Nephron (organoid): ENCODE measurements around the gene ATP4A.
"Not testable (repeated sequence)": the region's sequence is repeated elsewhere in the genome, so short reads cannot be mapped to it uniquely, and the experiment has no call there.

ENCODE experiments used
- H3K27ac Mint-ChIP-seq, 3 experiments: 2 replicates each; pipeline ENCODE4 v1.8.0; 2020; ENCODE audit warnings: mixed read lengths in 3 of 3, mild to moderate bottlenecking in 2 of 3, moderate library complexity in 1 of 3
- H3K27me3 Mint-ChIP-seq: 2 replicates; pipeline ENCODE4 v1.8.0; 2021; ENCODE audit warnings: low read depth, mild to moderate bottlenecking, moderate library complexity, mixed read lengths
- H3K36me3 Mint-ChIP-seq: 2 replicates; pipeline ENCODE4 v1.8.0; 2020; ENCODE audit warnings: low read depth, mixed read lengths
- H3K4me1 Mint-ChIP-seq: 2 replicates; pipeline ENCODE4 v1.8.0; 2020; ENCODE audit warnings: mixed read lengths
- H3K4me3 Mint-ChIP-seq, 3 experiments: 2 replicates each; pipeline ENCODE4 v1.8.0; 2020; ENCODE audit warnings: mild to moderate bottlenecking in 3 of 3, mixed read lengths in 3 of 3, moderate library complexity in 2 of 3
- H3K9me3 Mint-ChIP-seq: 2 replicates; pipeline ENCODE4 v1.8.0; 2020; ENCODE audit warnings: mixed read lengths
- TF ChIP-seq, protein P1 (sequence below), 3 experiments: fragments of 200-600 bp; sonication (generic); IDR thresholded peaks; one replicate each; pipeline ENCODE4 v1.5.0; 2021; ENCODE audit warnings: antibody characterized with exemption in 3 of 3; ENCODE audit not compliant: unreplicated experiment in 3 of 3

ATP4A gene

DNA sequence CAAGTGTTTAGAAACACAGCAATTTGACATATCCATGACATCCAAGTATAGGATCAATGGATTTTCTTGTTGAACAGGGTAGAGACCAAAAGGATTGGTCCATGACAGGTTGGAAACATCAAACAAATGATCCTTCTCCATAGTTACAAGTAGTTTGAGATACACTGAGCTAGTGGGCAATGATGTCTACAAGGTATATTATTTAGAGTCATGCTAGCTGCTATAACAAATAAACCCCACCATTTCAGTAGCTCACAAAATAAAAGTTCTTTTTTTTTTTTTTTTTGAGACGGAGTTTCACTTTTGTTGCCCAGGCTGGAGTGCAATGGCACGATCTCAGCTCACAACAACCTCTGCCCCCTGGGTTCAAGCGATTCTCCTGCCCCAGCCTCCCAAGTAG, 44.2 kb upstream of the ATP4A start:
- Mint-ChIP-seq H3K4me1 (peaks cover 5% of the 10 kb centered on the region), H3K9me3 (peaks cover 9% of the 10 kb centered on the region), H3K4me3 (no peak overlapping the region), H3K36me3 (no peaks in the 10 kb centered on the region), H3K27me3 (peaks cover 9% of the 10 kb centered on the region), H3K27ac (no peak overlapping the region)
- TF ChIP-seq, protein P1, sequence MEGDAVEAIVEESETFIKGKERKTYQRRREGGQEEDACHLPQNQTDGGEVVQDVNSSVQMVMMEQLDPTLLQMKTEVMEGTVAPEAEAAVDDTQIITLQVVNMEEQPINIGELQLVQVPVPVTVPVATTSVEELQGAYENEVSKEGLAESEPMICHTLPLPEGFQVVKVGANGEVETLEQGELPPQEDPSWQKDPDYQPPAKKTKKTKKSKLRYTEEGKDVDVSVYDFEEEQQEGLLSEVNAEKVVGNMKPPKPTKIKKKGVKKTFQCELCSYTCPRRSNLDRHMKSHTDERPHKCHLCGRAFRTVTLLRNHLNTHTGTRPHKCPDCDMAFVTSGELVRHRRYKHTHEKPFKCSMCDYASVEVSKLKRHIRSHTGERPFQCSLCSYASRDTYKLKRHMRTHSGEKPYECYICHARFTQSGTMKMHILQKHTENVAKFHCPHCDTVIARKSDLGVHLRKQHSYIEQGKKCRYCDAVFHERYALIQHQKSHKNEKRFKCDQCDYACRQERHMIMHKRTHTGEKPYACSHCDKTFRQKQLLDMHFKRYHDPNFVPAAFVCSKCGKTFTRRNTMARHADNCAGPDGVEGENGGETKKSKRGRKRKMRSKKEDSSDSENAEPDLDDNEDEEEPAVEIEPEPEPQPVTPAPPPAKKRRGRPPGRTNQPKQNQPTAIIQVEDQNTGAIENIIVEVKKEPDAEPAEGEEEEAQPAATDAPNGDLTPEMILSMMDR (IDR thresholded peaks at IDR 0.05; ENCODE audit: unreplicated experiment in 3 of 3): no peak

DNA sequence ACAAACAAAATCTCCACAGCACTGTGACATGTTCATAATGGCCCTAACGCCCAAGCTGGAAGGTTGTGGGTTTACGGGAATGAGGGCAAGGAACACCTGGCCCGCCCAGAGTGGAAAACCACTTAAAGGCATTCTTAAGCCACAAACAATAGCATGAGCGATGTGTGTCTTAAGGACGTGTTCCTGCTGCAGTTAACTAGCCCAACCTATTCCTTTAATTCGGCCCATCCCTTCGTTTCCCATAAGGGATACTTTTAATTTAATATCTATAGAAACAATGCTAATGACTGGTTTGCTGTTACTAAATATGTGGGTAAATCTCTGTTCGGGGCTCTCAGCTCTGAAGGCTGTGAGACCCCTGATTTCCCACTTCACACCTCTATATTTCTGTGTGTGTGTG, 43.7 kb upstream of the ATP4A start:
- H3K27me3 Mint-ChIP-seq: peaks cover 10% of the 10 kb centered on the region
- not testable (repeated sequence) for H3K36me3 Mint-ChIP-seq, H3K9me3 Mint-ChIP-seq, H3K4me1 Mint-ChIP-seq, H3K27ac Mint-ChIP-seq, H3K4me3 Mint-ChIP-seq

DNA sequence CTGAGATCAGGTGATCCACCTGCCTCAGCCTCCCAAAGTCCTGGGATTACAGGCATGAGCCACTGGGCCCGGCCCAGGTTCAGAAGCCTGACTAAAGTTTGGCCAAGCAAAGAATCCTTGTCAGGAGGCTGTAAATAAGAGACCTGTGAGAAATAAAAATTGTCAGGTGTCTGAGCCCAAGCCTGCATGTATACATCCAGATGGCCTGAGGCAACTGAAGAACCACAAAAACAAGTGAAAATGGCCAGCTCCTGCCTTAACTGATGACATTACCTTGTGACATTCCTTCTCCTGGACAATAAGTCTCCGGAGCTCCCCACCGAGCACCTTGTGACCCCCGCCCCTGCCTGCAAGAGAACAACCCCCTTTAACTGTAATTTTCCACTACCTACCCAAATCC, 41.0 kb upstream of the ATP4A start:
- H3K4me3 Mint-ChIP-seq, H3K36me3 Mint-ChIP-seq, H3K9me3 Mint-ChIP-seq, H3K4me1 Mint-ChIP-seq: not testable (repeated sequence)
- Mint-ChIP-seq H3K27ac (peak overlapping the region; percentile 6 to 91 (median 47)), H3K27me3 (peaks cover 25% of the 10 kb centered on the region)

DNA sequence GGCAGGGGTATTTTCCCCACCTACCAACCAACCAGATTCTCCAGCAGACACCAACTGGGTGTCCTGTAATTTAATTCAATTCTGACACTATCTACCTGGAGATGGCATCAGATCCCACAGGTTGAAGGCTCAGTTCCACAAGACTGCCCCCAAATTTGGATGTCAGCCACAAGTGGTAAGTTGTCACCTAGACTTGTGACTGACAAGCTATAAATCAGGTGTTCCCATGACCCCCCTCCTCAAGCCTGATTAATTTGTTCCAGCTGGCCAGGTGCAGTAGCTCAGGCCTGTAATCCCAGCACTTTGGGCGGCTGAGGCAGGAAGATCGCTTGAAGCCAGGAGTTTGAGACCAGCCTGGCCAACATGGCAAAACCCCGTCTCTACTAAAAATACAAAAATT, 38.5 kb upstream of the ATP4A start:
- H3K36me3 Mint-ChIP-seq: no peaks in the 10 kb centered on the region
- no peaks in the 10 kb centered on the region for H3K9me3 Mint-ChIP-seq
- H3K4me1 Mint-ChIP-seq: no peaks in the 10 kb centered on the region
- peaks cover 22% of the 10 kb centered on the region for H3K27me3 Mint-ChIP-seq
- H3K27ac Mint-ChIP-seq: no peak overlapping the region
- TF ChIP-seq, protein P1 (IDR thresholded peaks at IDR 0.05; ENCODE audit: unreplicated experiment in 3 of 3): no peak
- H3K4me3 Mint-ChIP-seq: no peak overlapping the region

DNA sequence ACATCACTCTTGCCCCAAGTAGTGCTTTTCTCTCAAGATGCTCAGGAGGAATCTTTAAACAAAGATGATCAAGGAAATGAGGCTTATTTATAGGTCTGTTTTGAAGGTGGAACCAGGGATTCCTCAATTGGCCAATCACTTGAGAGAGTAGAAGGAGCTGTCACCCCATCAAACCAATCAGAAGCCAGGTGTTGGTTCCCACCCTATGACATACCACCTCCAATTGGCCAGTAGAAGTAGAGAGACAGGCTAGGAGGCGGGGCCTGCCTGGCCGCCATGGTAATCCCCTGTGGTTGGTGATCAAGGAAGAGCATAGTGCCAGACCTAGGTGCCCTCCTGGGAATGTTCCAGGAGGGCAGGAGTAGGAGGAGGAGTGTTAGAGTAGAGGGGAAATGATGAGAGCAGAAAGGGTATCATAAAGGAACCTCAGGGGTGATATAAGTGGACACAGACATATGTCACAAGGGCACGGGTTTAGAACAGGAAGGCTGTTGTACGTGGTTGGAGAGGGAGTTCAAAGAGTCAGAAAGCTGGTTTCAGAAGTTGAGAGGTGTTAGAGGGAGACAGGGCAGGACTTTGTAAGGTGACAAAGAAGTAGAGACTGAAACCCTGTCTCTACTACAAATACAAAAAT, 33.0 kb upstream of the ATP4A start:
- Mint-ChIP-seq H3K27me3 (peaks cover 27% of the 10 kb centered on the region), H3K36me3 (no peaks in the 10 kb centered on the region), H3K9me3 (no peaks in the 10 kb centered on the region), H3K4me1 (no peaks in the 10 kb centered on the region), H3K4me3 (no peak overlapping the region), H3K27ac (no peak overlapping the region)
- TF ChIP-seq, protein P1 (IDR thresholded peaks at IDR 0.05; ENCODE audit: unreplicated experiment in 3 of 3): no peak

DNA sequence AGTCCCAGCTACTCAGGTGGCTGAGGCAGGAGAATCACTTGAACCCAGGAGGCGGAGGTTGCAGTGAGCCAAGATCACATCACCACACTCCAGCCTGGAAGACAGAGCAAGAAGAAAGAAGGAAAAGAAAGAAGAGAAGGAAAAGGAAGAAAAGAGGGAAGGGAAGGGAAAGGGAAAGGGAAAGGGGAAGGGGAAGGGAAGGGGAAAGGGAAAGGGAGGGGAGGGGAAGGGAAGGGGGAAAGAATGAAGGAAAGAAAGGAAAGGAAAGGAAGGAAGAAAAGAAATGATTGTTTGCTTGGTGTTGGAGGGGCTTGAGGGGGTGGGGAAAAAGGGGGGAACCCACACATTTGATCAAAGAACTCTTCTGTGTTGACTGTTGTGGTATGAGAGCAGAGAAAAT, 32.5 kb upstream of the ATP4A start:
- no peaks in the 10 kb centered on the region for H3K36me3 Mint-ChIP-seq
- H3K4me1 Mint-ChIP-seq: no peaks in the 10 kb centered on the region
- TF ChIP-seq, protein P1 (IDR thresholded peaks at IDR 0.05; ENCODE audit: unreplicated experiment in 3 of 3): no peak
- no peaks in the 10 kb centered on the region for H3K9me3 Mint-ChIP-seq
- no peak overlapping the region for H3K27ac Mint-ChIP-seq
- H3K4me3 Mint-ChIP-seq: no peak overlapping the region
- peaks cover 22% of the 10 kb centered on the region for H3K27me3 Mint-ChIP-seq

DNA sequence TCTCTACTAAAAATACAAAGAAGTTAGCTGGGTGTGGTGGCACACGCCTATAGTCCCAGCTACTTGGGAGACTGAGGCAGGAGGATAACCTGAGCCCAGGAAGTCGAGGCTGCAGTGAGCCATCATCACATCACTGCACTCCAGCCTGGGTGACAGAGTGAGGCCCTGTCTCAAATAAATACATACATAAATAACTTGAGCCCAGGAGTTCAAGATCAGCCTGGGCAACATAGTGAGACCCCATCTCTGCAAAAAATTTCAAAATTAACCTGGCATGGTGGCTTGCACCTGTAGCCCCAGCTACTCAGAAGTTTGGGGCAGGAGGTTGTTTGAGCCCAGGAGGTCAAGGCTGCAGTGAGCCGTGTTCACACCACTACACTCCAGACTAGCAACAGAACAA, 31.6 kb upstream of the ATP4A start:
- not testable (repeated sequence) for H3K9me3 Mint-ChIP-seq, H3K4me3 Mint-ChIP-seq, H3K4me1 Mint-ChIP-seq, H3K27ac Mint-ChIP-seq, H3K36me3 Mint-ChIP-seq
- peaks cover 22% of the 10 kb centered on the region for H3K27me3 Mint-ChIP-seq
